Right lobe of liver (tissue), 4 donors: ENCODE results near the gene SCYL2.

Source experiments
- CTCF ChIP-seq, 4 donors: fragments of 200-600 bp in 3 of 4; fragments of 450-650 bp in 1 of 4; IDR thresholded peaks; one replicate each; pipeline versions ENCODE4 v1.5.1 to v1.8.0; 2016 to 2022; ENCODE audit warnings: antibody characterized with exemption in 4 of 4, mild to moderate bottlenecking in 2 of 4
- POLR2A ChIP-seq: fragments of 450-650 bp; IDR thresholded peaks from one replicate; pipeline ENCODE4 v1.6.1; 2017; ENCODE audit warnings: antibody characterized with exemption, mild to moderate bottlenecking
- donor health status: DM: no; HTN: no; CAD: no.
- donor health status: DM: no; HTN: no; CAD: no.
- donor health status: DM: no; HTN: yes; CAD: no.

GRCh38 chr12:100266835-100267602 lies at the start of gene SCYL2, which contains the start of gene DEPDC4:
- TF ChIP-seq CTCF (IDR thresholded peaks at IDR 0.05) (peak in 2 of 4 donors; percentile 12 to 19), POLR2A (peak; percentile 89)
